ENCODE measurements around the gene EHD4.

Gene EHD4

GRCh38 chr15:41850482-41851166 lies 121.7 kb downstream of the EHD4 start:
- no peak overlapping the region for H2AFZ ChIP-seq (ENCODE audit: low read depth, low read length)
- H3K27ac ChIP-seq (ENCODE audit: low read length) = no peak overlapping the region
- no peak overlapping the region for H3K4me3 ChIP-seq (ENCODE audit: low read length)
- no peaks in the 10 kb centered on the region for H3K4me1 ChIP-seq (ENCODE audit: low read length)
- no peaks in the 10 kb centered on the region for H3K9me3 ChIP-seq (ENCODE audit: insufficient read depth, low read length)
- H3K79me2 ChIP-seq (ENCODE audit: low read length) = no peaks in the 10 kb centered on the region
- H3K27me3 ChIP-seq (ENCODE audit: low read depth, low read length) = no peaks in the 10 kb centered on the region
- TF ChIP-seq CTCF (IDR thresholded peaks at IDR 0.05; ENCODE audit: low read depth, low read length) (no peak), EZH2phosphoT487 (IDR thresholded peaks at IDR 0.05; ENCODE audit: low read depth) (no peak)
- no peaks in the 10 kb centered on the region for H3K36me3 ChIP-seq (replicated peaks; ENCODE audit: low read depth, low read length)
- no peak overlapping the region for H3K4me2 ChIP-seq (ENCODE audit: low read length)
- H4K20me1 ChIP-seq (ENCODE audit: insufficient read depth, low read length) = no peaks in the 10 kb centered on the region
- H3K9ac ChIP-seq (ENCODE audit: low read length) = no peak overlapping the region

- H2AFZ ChIP-seq (ENCODE audit: low read depth, low read length) = no peak overlapping the region
- no peaks in the 10 kb centered on the region for H3K27me3 ChIP-seq (ENCODE audit: low read depth, low read length)
- H4K20me1 ChIP-seq (ENCODE audit: insufficient read depth, low read length) = no peaks in the 10 kb centered on the region
- no peak overlapping the region for H3K9ac ChIP-seq (ENCODE audit: low read length)
- no peaks in the 10 kb centered on the region for H3K4me1 ChIP-seq (ENCODE audit: low read length)
- no peak overlapping the region for H3K4me3 ChIP-seq (ENCODE audit: low read length)
- H3K4me2 ChIP-seq (ENCODE audit: low read length) = no peak overlapping the region
- no peaks in the 10 kb centered on the region for H3K79me2 ChIP-seq (ENCODE audit: low read length)
- H3K36me3 ChIP-seq (replicated peaks; ENCODE audit: low read depth, low read length) = no peaks in the 10 kb centered on the region
- TF ChIP-seq CTCF (IDR thresholded peaks at IDR 0.05; ENCODE audit: low read depth, low read length) (no peak), EZH2phosphoT487 (IDR thresholded peaks at IDR 0.05; ENCODE audit: low read depth) (no peak)
- no peak overlapping the region for H3K27ac ChIP-seq (ENCODE audit: low read length)
- no peaks in the 10 kb centered on the region for H3K9me3 ChIP-seq (ENCODE audit: insufficient read depth, low read length)
Observed at GRCh38 chr15:41849861-41850260, 122.5 kb downstream of the EHD4 start.

DNA sequence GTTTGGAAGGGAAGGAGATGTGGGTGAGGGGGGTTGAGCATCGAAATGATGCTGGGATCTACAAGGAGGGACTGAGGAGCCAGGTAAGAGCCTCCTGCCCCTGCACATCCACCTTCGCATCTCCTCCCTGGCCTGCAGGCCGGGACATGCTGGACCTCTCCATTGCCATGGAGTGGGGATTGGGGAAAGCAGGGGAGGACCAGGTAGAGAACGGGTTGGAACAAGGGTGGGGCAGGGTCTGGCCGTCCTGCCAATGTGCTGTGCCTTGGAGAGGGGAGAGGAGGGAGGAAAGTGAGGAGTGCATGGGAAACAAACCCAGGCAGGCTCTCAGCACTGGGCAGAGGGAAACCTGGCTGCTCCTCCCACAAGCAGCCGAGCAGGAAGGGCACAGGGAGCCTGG lies 123.2 kb downstream of the EHD4 start:
- Histone ChIP-seq H3K9me3 (ENCODE audit: insufficient read depth, low read length) (no peaks in the 10 kb centered on the region), H3K79me2 (ENCODE audit: low read length) (no peaks in the 10 kb centered on the region), H4K20me1 (ENCODE audit: insufficient read depth, low read length) (no peaks in the 10 kb centered on the region), H2AFZ (ENCODE audit: low read depth, low read length) (no peak overlapping the region), H3K4me3 (ENCODE audit: low read length) (no peak overlapping the region), H3K9ac (ENCODE audit: low read length) (no peak overlapping the region), H3K4me2 (ENCODE audit: low read length) (no peak overlapping the region), H3K27me3 (ENCODE audit: low read depth, low read length) (no peaks in the 10 kb centered on the region), H3K36me3 (replicated peaks; ENCODE audit: low read depth, low read length) (no peaks in the 10 kb centered on the region), H3K4me1 (ENCODE audit: low read length) (no peaks in the 10 kb centered on the region), H3K27ac (ENCODE audit: low read length) (no peak overlapping the region)
- TF ChIP-seq EZH2phosphoT487 (IDR thresholded peaks at IDR 0.05; ENCODE audit: low read depth) (no peak), CTCF (IDR thresholded peaks at IDR 0.05; ENCODE audit: low read depth, low read length) (no peak)

DNA sequence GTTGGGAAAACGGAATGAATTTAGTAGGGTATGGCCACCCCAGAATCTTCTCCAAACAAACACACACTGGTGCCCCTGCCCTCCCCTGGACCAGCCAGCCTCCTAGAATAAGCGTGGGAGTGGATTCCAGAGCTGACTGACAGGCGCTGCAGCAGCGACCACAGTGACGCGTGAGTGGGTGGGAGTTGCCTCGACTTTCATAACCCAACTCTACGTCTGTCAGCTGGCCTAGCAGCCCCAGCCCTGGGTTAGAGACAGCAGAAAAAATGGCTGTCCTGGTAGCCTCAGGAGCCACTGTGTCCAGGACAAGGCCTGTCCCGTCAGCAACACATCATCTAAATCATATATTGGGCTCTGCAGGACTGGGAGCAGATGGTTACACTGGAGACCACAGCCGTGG lies 123.7 kb downstream of the EHD4 start:
- Histone ChIP-seq H3K27me3 (ENCODE audit: low read depth, low read length) (no peaks in the 10 kb centered on the region), H3K4me1 (ENCODE audit: low read length) (no peaks in the 10 kb centered on the region), H3K9me3 (ENCODE audit: insufficient read depth, low read length) (no peaks in the 10 kb centered on the region), H3K4me2 (ENCODE audit: low read length) (no peak overlapping the region), H3K36me3 (replicated peaks; ENCODE audit: low read depth, low read length) (no peaks in the 10 kb centered on the region), H3K4me3 (ENCODE audit: low read length) (no peak overlapping the region), H3K27ac (ENCODE audit: low read length) (no peak overlapping the region), H3K9ac (ENCODE audit: low read length) (no peak overlapping the region), H4K20me1 (ENCODE audit: insufficient read depth, low read length) (no peaks in the 10 kb centered on the region), H3K79me2 (ENCODE audit: low read length) (no peaks in the 10 kb centered on the region), H2AFZ (ENCODE audit: low read depth, low read length) (no peak overlapping the region)
- TF ChIP-seq EZH2phosphoT487 (IDR thresholded peaks at IDR 0.05; ENCODE audit: low read depth) (no peak), CTCF (IDR thresholded peaks at IDR 0.05; ENCODE audit: low read depth, low read length) (no peak)
